ENCODE results near the gene ARHGEF4. TPM values are rescaled to one million over a fixed set of nuclear protein-coding genes. Genes with fewer than 3 reads are reported as not detected.

Gene ARHGEF4
- total RNA-seq, 1 donor from 2014 or later: 4.8 TPM

GRCh38 chr2:130998561-130998960, 161.8 kb downstream of the ARHGEF4 start:
- no peak for TF ChIP-seq CTCF (IDR thresholded peaks at IDR 0.05; ENCODE audit: insufficient read depth, low read depth, low read length)
- TF ChIP-seq EZH2 (IDR thresholded peaks at IDR 0.05; ENCODE audit: insufficient read depth, low read length): no peak
- Histone ChIP-seq H2AFZ (ENCODE audit: low read depth, low read length) (no peak overlapping the region), H3K9me3 (ENCODE audit: insufficient read depth, low read depth, low read length) (no peaks in the 10 kb centered on the region), H3K4me3 (ENCODE audit: insufficient read depth, low read depth, low read length) (no peak overlapping the region), H3K27ac (ENCODE audit: low read depth, low read length) (no peak overlapping the region), H3K4me1 (ENCODE audit: insufficient read depth, low read length) (no peaks in the 10 kb centered on the region), H3K36me3 (ENCODE audit: insufficient read depth, low read length) (no peaks in the 10 kb centered on the region), H3K27me3 (ENCODE audit: insufficient read depth, low read length) (no peaks in the 10 kb centered on the region), H3K79me2 (ENCODE audit: insufficient read depth, low read length) (no peaks in the 10 kb centered on the region), H3K9ac (ENCODE audit: low read length) (no peak overlapping the region), H4K20me1 (ENCODE audit: insufficient read depth, low read length) (no peaks in the 10 kb centered on the region), H3K4me2 (ENCODE audit: low read length) (no peak overlapping the region)
- Mint-ChIP-seq H3K4me3 (ENCODE audit: unreplicated experiment) (no peak overlapping the region), H3K36me3 (ENCODE audit: low read depth, unreplicated experiment) (no peaks in the 10 kb centered on the region), H3K4me1 (ENCODE audit: low read depth, unreplicated experiment) (no peaks in the 10 kb centered on the region), H3K27me3 (ENCODE audit: low read depth, unreplicated experiment) (peaks cover 11% of the 10 kb centered on the region), H3K9me3 (ENCODE audit: unreplicated experiment) (no peaks in the 10 kb centered on the region), H3K27ac (ENCODE audit: unreplicated experiment) (no peak overlapping the region)
- FAIRE-seq: no peak
- DNase-seq (ENCODE audit: low read depth): no peak

DNA sequence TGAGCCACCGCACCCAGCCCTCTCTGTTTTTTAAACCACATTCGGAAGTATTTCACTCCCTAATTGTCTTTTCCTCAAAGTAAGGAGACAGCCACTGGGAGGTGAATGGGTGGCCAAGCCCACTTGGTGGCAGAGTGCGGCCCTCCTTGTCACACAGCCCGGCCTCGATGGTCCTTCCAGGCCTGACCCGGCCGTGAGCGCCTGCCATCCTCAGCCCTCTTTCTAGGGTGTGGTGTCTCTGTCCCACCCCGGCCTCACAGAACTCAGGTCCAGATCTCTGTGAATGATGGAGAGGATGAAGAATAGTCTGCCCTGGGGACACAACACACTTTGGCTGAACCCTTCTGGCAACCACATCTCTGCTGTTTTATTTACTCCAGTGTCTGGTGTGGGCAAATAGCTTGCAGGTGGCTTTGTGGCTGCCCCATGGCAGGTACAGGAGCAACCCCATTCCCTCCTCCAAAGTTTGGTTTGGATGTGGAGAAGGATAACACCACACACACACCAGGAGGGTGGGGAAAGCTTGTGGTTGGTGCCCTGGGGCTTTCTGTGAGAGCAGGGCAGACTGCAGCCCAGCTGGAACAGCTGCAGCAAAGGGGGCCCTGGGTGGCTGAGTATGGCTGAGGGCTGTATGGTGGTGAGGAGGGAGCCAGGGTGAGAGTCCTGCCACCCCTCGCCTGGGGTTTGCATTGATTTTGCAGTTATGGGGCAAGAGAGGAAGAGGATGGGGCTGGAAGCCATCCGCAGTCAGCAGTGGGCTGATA, 167.9 kb downstream of the ARHGEF4 start:
- H3K27me3 Mint-ChIP-seq (ENCODE audit: low read depth, unreplicated experiment): peaks cover 25% of the 10 kb centered on the region
- no peaks in the 10 kb centered on the region for H3K79me2 ChIP-seq (ENCODE audit: insufficient read depth, low read length)
- no peak overlapping the region for H3K27ac Mint-ChIP-seq (ENCODE audit: unreplicated experiment)

More for the DNA sequence above, 167.9 kb downstream of the ARHGEF4 start:
- no peak for TF ChIP-seq CTCF (IDR thresholded peaks at IDR 0.05; ENCODE audit: insufficient read depth, low read depth, low read length)
- TF ChIP-seq EZH2 (IDR thresholded peaks at IDR 0.05; ENCODE audit: insufficient read depth, low read length): no peak
- no peaks in the 10 kb centered on the region for H3K4me1 ChIP-seq (ENCODE audit: insufficient read depth, low read length)
- H4K20me1 ChIP-seq (ENCODE audit: insufficient read depth, low read length): no peaks in the 10 kb centered on the region
- no peaks in the 10 kb centered on the region for H3K4me1 Mint-ChIP-seq (ENCODE audit: low read depth, unreplicated experiment)
- DNase-seq (ENCODE audit: low read depth) (no peak), FAIRE-seq (no peak)
- H2AFZ ChIP-seq (ENCODE audit: low read depth, low read length): no peak overlapping the region
- no peak overlapping the region for H3K4me3 ChIP-seq (ENCODE audit: insufficient read depth, low read depth, low read length)
- H3K36me3 ChIP-seq (ENCODE audit: insufficient read depth, low read length): no peaks in the 10 kb centered on the region
- H3K27ac ChIP-seq (ENCODE audit: low read depth, low read length): no peak overlapping the region
- no peaks in the 10 kb centered on the region for H3K9me3 ChIP-seq (ENCODE audit: insufficient read depth, low read depth, low read length)
- no peak overlapping the region for H3K9ac ChIP-seq (ENCODE audit: low read length)
- H3K9me3 Mint-ChIP-seq (ENCODE audit: unreplicated experiment): no peaks in the 10 kb centered on the region
- no peaks in the 10 kb centered on the region for H3K27me3 ChIP-seq (ENCODE audit: insufficient read depth, low read length)
- H3K36me3 Mint-ChIP-seq (ENCODE audit: low read depth, unreplicated experiment): no peaks in the 10 kb centered on the region
- no peak overlapping the region for H3K4me3 Mint-ChIP-seq (ENCODE audit: unreplicated experiment)
- H3K4me2 ChIP-seq (ENCODE audit: low read length): no peak overlapping the region

All from astrocyte (in vitro differentiated cells and primary cell).